OCI-LY3 (cell line): Measurements from ENCODE around the gene UGCG.

Source experiments
- EZH2phosphoT487 ChIP-seq: fragments of 200-600 bp; shearing (Covaris generic); IDR thresholded peaks from 2 replicates; pipeline ENCODE4 v1.6.1; 2018; ENCODE audit warnings: antibody characterized with exemption, mixed run types, low read depth
- TF ChIP-seq, protein P1 (sequence below): fragments of 200-600, 300-600 bp; sonication (generic); IDR thresholded peaks from 2 replicates; pipeline ENCODE4 v1.5.1; 2014; ENCODE audit warnings: antibody characterized with exemption, low read length, low read depth

DNA sequence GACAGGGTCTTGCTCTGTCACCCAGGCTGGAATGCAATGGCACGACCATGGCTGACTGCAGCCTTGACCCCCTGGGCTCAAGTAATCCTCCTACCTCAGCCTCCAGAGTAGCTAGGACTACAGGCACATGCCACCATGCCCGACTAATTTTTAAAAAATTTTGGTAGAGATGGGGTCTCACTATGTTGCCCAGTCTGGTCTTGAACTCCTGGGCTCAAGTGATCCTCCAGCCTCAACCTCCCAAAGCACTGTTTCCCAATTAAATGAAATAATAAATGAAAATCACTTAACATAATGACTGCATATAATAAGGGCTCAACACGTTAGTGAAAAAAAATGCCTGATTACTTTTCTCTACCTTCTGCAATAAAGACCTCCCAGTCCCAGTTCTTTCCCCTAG is 71.0 kb downstream of the UGCG start:
- TF ChIP-seq, protein P1, sequence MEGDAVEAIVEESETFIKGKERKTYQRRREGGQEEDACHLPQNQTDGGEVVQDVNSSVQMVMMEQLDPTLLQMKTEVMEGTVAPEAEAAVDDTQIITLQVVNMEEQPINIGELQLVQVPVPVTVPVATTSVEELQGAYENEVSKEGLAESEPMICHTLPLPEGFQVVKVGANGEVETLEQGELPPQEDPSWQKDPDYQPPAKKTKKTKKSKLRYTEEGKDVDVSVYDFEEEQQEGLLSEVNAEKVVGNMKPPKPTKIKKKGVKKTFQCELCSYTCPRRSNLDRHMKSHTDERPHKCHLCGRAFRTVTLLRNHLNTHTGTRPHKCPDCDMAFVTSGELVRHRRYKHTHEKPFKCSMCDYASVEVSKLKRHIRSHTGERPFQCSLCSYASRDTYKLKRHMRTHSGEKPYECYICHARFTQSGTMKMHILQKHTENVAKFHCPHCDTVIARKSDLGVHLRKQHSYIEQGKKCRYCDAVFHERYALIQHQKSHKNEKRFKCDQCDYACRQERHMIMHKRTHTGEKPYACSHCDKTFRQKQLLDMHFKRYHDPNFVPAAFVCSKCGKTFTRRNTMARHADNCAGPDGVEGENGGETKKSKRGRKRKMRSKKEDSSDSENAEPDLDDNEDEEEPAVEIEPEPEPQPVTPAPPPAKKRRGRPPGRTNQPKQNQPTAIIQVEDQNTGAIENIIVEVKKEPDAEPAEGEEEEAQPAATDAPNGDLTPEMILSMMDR: no peak
- no peak for TF ChIP-seq EZH2phosphoT487
